Epithelial cell of prostate (primary cell): ENCODE data around the gene RTN4RL2.

ENCODE experiments used
- DNase-seq: peaks from one replicate; pipeline ENCODE4 v3.0.0-alpha.2; 2011; ENCODE audit warnings: low read depth, low spot score
- H3K27ac ChIP-seq: fragments of 450-650 bp; 2 replicates; pipeline ENCODE4 v1.5.1; 2017; ENCODE audit warnings: mild to moderate bottlenecking

The RTN4RL2 gene

GRCh38 chr11:57477507-57478189, 17.3 kb downstream of the RTN4RL2 start:
- no peak for DNase-seq
- H3K27ac ChIP-seq: no peak overlapping the region

GRCh38 chr11:57479021-57479663, 18.8 kb downstream of the RTN4RL2 start:
- DNase-seq: no peak
- no peak overlapping the region for H3K27ac ChIP-seq

DNA sequence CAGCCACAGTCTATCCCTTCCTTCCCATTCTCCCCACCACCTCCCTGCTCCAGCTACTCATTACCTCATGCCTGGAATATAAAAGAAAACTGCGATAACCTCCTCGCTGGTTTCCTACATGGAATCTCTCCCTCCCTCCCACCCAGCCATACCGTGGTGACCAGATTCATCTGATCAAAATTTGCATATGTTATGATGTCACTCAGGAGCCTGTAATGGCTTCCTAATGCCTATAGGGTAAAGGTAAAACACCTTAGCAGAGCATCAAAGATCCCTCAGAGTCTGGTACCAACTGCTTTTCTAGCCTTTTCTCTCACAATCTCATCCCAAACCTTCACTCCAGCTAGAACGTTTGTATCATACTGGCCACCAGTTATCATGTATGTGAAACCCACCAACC, 19.6 kb downstream of the RTN4RL2 start:
- no peak for DNase-seq
- H3K27ac ChIP-seq: no peak overlapping the region

DNA sequence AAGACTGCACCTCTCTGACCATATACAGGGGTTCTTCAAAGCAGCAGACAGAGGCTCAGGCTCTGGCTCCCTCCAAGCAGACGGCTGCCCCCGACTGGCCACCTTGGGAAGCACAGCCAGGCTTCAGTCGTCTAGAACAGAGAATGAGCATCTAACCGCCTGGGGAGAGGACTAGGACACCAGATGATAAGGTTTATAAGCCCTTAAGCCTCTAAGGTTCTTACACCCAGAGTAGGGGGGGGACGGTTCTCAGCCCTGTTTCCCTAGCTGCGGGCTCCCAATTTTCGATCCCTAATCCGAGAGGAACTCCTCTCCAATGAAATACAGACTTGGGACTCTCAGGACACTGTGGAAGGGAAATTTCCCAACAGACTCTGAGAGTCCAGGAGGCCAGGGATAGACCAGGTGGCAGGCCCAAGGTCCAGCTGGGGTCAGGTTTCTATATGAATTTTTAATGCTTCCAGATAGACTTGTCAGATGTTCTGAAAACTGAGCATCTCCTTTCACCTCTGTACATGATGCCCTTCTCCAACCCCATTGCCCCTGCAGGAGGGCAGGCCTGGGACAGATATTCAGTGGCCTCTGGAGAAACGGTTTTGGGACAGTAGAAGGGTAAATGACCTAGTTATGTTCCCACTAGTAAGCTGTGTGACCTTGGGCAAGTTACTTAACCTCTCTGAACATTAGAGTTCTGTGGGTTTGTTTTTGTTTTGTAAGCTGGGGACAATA, 20.2 kb downstream of the RTN4RL2 start:
- H3K27ac ChIP-seq: no peak overlapping the region

GRCh38 chr11:57481315-57481714, 21.0 kb downstream of the RTN4RL2 start:
- H3K27ac ChIP-seq: no peak overlapping the region
- no peak for DNase-seq

More for the DNA sequence above, 20.2 kb downstream of the RTN4RL2 start:
- DNase-seq: no peak

- H3K27ac ChIP-seq: no peak overlapping the region
- no peak for DNase-seq
Measured at GRCh38 chr11:57481915-57482781, 21.8 kb downstream of the RTN4RL2 start.

DNA sequence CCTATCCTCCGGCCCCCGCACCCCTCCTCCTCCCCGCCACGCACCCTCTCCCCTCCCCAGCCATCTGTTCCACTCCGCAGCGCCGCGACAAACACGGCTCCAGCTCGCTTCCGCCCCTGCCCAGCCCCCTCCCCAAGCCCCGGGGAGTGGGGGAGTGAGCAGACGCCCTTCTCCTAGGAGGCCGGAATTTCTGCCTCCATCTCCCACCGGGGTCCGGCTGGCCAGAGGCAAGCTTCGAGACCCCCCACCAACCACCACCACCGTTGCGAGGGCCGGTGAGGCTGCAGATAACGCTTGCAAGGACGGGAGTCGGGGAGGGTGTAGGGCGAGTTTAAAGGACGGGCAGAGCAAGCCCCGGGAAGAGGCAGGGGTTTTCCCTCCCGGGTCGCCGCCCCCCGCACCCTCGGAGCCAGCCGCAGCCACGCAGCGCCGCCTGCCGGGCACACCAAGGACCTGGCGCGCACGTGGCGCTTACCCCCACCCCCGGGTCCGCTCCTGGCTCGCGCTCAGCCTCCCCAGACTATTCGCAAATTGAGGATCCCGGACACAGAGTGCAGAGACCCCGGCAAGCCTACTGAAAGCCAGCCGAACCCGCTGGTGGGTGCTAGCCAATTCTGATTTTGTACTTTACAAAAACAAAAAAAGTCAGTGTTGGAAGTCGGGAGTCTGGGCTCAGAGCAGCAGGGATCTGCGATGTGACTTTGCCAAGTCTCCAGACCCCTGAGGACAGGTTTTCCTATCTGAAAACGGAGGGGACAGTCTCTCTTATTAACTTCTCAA, 22.6 kb downstream of the RTN4RL2 start:
- DNase-seq: no peak

DNA sequence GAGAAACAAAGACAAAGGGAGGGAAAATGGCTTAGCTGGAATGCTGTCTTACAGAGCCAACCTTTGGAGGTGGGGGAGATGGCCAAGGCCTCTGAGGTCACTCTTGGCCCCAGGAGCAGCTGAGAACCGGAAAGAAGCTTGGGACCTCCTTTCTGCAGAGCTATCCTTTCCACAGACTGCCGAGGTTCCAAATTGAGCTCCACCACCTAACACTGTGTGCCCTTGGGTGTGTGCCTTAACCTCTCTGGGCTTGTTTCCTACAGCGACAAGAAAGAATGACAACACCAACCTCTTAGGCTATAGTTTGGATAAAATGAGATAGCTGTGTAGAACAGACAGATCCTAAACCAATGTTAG, 23.2 kb downstream of the RTN4RL2 start:
- H3K27ac ChIP-seq: no peak overlapping the region
- no peak for DNase-seq

More for the DNA sequence above, 22.6 kb downstream of the RTN4RL2 start:
- H3K27ac ChIP-seq: no peak overlapping the region

- DNase-seq: no peak
- H3K27ac ChIP-seq: no peak overlapping the region
Measured at GRCh38 chr11:57484141-57484710, 23.9 kb downstream of the RTN4RL2 start.

GRCh38 chr11:57485217-57485990, 25.1 kb downstream of the RTN4RL2 start:
- no peak for DNase-seq
- H3K27ac ChIP-seq: no peak overlapping the region

DNA sequence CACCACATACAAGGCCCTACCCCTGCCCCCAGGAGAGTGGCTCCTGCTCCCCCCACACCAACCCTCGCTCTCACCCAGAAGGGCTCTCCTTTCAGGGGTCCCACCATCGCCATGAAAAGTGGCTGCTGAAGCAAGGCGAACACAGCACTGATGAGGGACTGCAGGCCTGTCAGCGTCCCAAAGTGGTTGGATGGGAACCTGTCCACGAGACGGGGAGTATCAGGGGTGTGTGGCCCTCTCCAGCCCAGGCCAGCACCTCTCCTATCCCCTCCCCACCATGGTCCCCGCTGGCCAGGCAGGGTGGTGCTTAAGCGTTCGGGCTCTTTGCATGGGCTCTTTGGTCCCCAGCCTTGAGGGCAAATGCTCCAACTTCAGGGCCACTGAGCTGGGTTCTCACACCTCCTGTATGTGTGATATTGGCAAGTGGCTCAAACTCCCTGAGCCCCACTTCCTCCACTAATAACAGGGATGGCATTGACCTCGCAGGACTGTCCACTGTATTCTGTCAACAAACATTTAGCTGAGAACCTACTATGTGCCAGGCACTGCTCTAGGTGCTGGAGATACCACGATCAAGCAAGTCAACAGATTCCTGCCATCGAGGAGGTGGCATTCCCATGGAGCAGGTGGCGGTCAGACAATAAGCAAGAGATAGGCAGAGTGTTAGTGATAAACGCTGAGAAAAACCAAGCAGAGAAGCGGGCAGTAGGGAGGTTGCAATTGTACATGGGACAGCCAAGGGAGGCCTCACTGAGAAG, 26.9 kb downstream of the RTN4RL2 start:
- no peak overlapping the region for H3K27ac ChIP-seq
- DNase-seq: no peak

- DNase-seq: no peak
- no peak overlapping the region for H3K27ac ChIP-seq
Measured at GRCh38 chr11:57487920-57488659, 27.8 kb downstream of the RTN4RL2 start.

GRCh38 chr11:57490456-57491248, 30.3 kb downstream of the RTN4RL2 start:
- DNase-seq: no peak
- no peak overlapping the region for H3K27ac ChIP-seq

DNA sequence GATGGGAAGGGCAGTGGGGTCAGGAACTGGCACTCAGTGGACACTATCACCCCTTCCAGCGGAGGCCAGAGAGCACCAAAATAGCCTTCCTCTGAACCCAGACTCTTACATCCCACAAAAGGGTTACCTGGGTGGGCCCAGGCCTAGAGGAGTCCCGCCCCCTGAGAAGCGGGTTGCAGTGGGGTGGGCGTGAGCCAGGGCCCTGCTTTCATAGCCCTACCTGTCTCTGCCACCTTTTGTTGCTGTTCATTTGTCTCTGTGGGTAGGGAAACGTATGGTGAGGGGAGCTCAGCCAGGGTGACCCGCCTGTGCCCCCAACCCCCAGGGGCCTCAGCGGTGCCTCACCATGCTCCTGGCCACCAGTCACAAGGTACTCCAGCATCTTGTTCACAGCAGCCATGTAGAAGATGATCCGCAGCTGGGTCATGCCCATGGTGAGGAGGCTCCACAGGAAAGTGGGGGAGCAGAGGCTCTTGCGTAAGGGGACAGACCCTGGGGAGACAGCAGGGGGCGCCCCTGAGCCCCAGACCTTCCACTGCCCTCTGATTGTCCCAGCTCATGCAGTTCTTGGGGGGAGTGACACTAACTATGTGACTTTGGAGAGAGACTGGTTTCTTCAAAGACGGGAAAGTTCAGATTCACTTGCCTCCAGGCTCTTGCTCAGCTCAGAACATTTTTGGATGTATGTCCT, 31.2 kb downstream of the RTN4RL2 start:
- no peak overlapping the region for H3K27ac ChIP-seq
- no peak for DNase-seq

DNA sequence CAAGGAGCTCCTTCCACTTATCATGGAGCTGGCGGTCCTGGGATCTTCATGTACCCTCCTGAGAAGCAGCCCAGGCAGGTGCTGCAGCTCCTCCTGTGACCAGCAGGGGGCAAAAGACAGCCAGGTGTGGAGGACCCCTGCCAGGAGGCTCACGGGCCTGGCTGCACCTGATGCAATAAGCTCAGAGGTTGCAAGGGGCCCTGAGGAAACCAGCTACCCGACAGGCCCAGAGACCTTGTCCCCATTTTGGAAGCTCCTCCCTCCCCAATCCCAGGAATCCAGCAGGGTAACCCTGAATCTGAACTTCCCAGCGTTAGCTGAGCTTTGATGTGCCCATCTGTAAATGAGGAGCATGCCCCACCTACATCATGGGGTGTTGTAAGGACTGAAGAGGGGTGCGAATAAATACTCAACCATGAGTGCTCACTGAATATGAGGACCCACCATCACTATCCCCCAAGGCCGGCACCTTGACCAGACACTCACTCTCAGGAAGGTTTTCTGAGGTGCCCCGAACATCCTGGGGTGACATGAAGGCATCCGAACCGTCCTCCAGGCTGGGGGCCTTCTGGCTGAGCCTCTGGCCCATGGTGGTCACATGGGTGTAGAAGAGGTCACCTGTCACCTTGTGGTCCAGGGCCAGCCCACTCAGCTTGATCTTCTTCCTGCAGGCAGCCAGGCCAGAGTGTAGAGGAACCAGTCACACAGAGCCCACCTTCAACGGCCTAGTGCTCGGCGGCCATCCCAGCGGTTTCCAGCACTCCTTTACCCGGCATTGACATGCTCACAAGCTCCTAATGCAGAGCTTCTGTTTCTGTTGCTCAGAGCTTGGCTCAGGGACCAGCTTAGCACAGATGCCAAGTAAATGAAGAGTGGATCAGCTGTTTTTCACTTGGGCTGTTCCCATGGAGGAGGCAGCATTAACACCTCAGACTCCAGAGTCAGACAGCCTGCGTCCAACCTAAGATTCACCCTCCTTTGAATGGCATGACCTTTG, 33.5 kb downstream of the RTN4RL2 start:
- no peak for DNase-seq
- peak overlapping the region; percentile 23 for H3K27ac ChIP-seq
